Right lobe of liver (tissue), 6 donors: Measurements from ENCODE around the gene CDKN2B-AS1. TPM values are rescaled to one million over a fixed set of nuclear protein-coding genes. Genes with fewer than 3 reads are reported as not detected.

Experiments used
- ATAC-seq, 4 donors: fragments of 200-7000 bp; cut with Tn5 transposase; one replicate each; pipeline ENCODE4 v1.9.1; 2020; ENCODE audit warnings: mild to moderate bottlenecking in 4 of 4, moderate library complexity in 4 of 4
- DNase-seq, 3 donors: peaks; one replicate each; pipeline ENCODE4 v3.0.0-alpha.2; 2020
- H3K27ac ChIP-seq, 3 donors: fragments of 200-600 bp; one replicate each; pipeline ENCODE4 v1.8.0; 2022
- H3K27me3 ChIP-seq, 2 donors: fragments of 200-600 bp; one replicate each; pipeline ENCODE4 v1.8.0; 2022
- H3K36me3 ChIP-seq, 4 donors: fragments of 200-600 bp; sonication (generic) in 1 of 4; one replicate each; pipeline versions ENCODE4 v1.5.1 to v1.8.0; 2017 to 2022; ENCODE audit warnings: control low read depth in 1 of 4
- H3K4me1 ChIP-seq, 4 donors: fragments of 200-600 bp; sonication (generic) in 1 of 4; one replicate each; pipeline versions ENCODE4 v1.5.1 to v1.8.0; 2017 to 2022; ENCODE audit warnings: control low read depth in 1 of 4
- H3K4me3 ChIP-seq, 3 donors: fragments of 200-600 bp; one replicate each; pipeline ENCODE4 v1.8.0; 2022
- H3K9me3 ChIP-seq, 4 donors: fragments of 200-600 bp; sonication (generic) in 1 of 4; one replicate each; pipeline versions ENCODE4 v1.5.1 to v1.8.0; 2017 to 2022; ENCODE audit warnings: control low read depth in 1 of 4
- CTCF ChIP-seq, 4 donors: fragments of 200-600 bp in 3 of 4; fragments of 450-650 bp in 1 of 4; IDR thresholded peaks; one replicate each; pipeline versions ENCODE4 v1.5.1 to v1.8.0; 2016 to 2022; ENCODE audit warnings: antibody characterized with exemption in 4 of 4, mild to moderate bottlenecking in 2 of 4
- POLR2A ChIP-seq: fragments of 450-650 bp; IDR thresholded peaks from one replicate; pipeline ENCODE4 v1.6.1; 2017; ENCODE audit warnings: antibody characterized with exemption, mild to moderate bottlenecking
- WGBS: methylation state at CpG from one replicate; pipeline ENCODE4 v1.1.6; 2018; ENCODE audit warnings: low coverage, low lambda C conversion rate; ENCODE audit not compliant: insufficient coverage; ENCODE audit errors: missing lambda C conversion rate; 5-methylcytosine and 5-hydroxymethylcytosine counted together
- intact Hi-C, 2 donors: fragments of 100-400 bp; cut with DNase I; formaldehyde crosslinking; loops; one replicate each; pipeline versions ENCODE4 v1.11.2 to v1.14.1; 2022
- total RNA-seq, 6 experiments: library from RNA; depleted of rRNA in 2 of 6; stranded (reverse); fragments of >200 nt in 2 of 6; fragmentation: NEBNext Ultra II Directional in 3 of 6; extraction: Animal tissue kit (Norgen Biotek cat#: 25700) in 3 of 6; gene quantifications; one replicate each; pipeline versions ENCODE4 v1.1.0 to v1.2.4, GENCODE V29; 2016 to 2023
- donor health status: DM: no; HTN: yes; CAD: no.
- donor health status: DM: no; HTN: no; CAD: no.
- donor health status: DM: no; HTN: no; CAD: no.
- donor health status: DM: no; HTN: yes; CAD: no.
- donor health status: DM: no; HTN: yes; CAD: no.

CDKN2B-AS1 gene
- total RNA-seq, 6 experiments from 2014 or later, result 0.13 to 0.37 (median 0.21) TPM; not detected in 2

GRCh38 chr9:21976334-21976875, 18.2 kb upstream of the CDKN2B-AS1 start:
- 19% methylated on average over 18 of the region's 19 CpGs for WGBS
- Histone ChIP-seq H3K36me3 (no peaks in the 10 kb centered on the region), H3K27me3 (peaks cover 13 to 48% of the 10 kb centered on the region in 2 donors), H3K9me3 (no peaks in the 10 kb centered on the region), H3K4me3 (no peak overlapping the region), H3K27ac (no peak overlapping the region), H3K4me1 (peaks cover 0 to 9% (median 4%) of the 10 kb centered on the region in 4 donors)
- no peak for ATAC-seq
- intact Hi-C loops, result no loop called here
- no peak for TF ChIP-seq POLR2A
- TF ChIP-seq CTCF (IDR thresholded peaks at IDR 0.05), result no peak
- no peak for DNase-seq

- 56% methylated on average over 1 of the region's 1 CpG for WGBS
- Histone ChIP-seq H3K27me3 (peaks cover 0 to 21% of the 10 kb centered on the region in 2 donors), H3K9me3 (no peaks in the 10 kb centered on the region), H3K4me1 (no peaks in the 10 kb centered on the region), H3K36me3 (no peaks in the 10 kb centered on the region), H3K27ac (no peak overlapping the region), H3K4me3 (no peak overlapping the region)
- ATAC-seq, result no peak
- intact Hi-C loops, result no loop called here
- TF ChIP-seq POLR2A (no peak), CTCF (IDR thresholded peaks at IDR 0.05) (no peak)
- no peak for DNase-seq
These were observed 12.2 kb upstream of the CDKN2B-AS1 start for GRCh38 chr9:21982391-21982790.

- intact Hi-C loops, result no loop called here
- peaks cover 0 to 19% of the 10 kb centered on the region in 2 donors for H3K27me3 ChIP-seq
- TF ChIP-seq POLR2A (no peak), CTCF (IDR thresholded peaks at IDR 0.05) (no peak)
- no peak overlapping the region for H3K4me3 ChIP-seq
- WGBS, result 50% methylated on average over 1 of the region's 1 CpG
- H3K9me3 ChIP-seq, result no peaks in the 10 kb centered on the region
- no peak overlapping the region for H3K27ac ChIP-seq
- no peak for ATAC-seq
- H3K4me1 ChIP-seq, result no peaks in the 10 kb centered on the region
- no peak for DNase-seq
- H3K36me3 ChIP-seq, result no peaks in the 10 kb centered on the region
These were observed 11.6 kb upstream of the CDKN2B-AS1 start for GRCh38 chr9:21982861-21983560.

GRCh38 chr9:21983561-21983935, 11.0 kb upstream of the CDKN2B-AS1 start:
- intact Hi-C loops, result no loop called here
- H3K4me3 ChIP-seq, result no peak overlapping the region
- 73% methylated on average over 1 of the region's 1 CpG for WGBS
- TF ChIP-seq POLR2A, result no peak
- no peak for TF ChIP-seq CTCF (IDR thresholded peaks at IDR 0.05)
- no peaks in the 10 kb centered on the region for H3K9me3 ChIP-seq
- no peaks in the 10 kb centered on the region for H3K4me1 ChIP-seq
- peaks cover 0 to 15% of the 10 kb centered on the region in 2 donors for H3K27me3 ChIP-seq
- ATAC-seq (no peak), DNase-seq (no peak)
- H3K36me3 ChIP-seq, result no peaks in the 10 kb centered on the region
- no peak overlapping the region for H3K27ac ChIP-seq
